ENCODE data around the gene FAM171A1. TPM values are rescaled to one million over a fixed set of nuclear protein-coding genes. Genes with fewer than 3 reads are reported as not detected.

Gene FAM171A1
- total and polyA plus RNA-seq, 2 donors (not counting 1 experiment from before 2014, with no cell fraction given) = 8.8 to 10.3 TPM

GRCh38 chr10:15373199-15373598, 2.1 kb upstream of the FAM171A1 start:
- no peaks in the 10 kb centered on the region for H3K4me1 ChIP-seq (ENCODE audit: control insufficient read depth, extremely low read depth, insufficient read depth, low read length)
- no peaks in the 10 kb centered on the region for H3K9me3 ChIP-seq (ENCODE audit: control insufficient read depth, insufficient read depth, low read depth, low read length)
- no peak for TF ChIP-seq CTCF (conservative IDR thresholded peaks at IDR 0.05 in 1 of 2, IDR thresholded peaks at IDR 0.05 in 1 of 2; ENCODE audit: low read depth in 1 of 2, low read length in 2 of 2)
- TF ChIP-seq EZH2 (IDR thresholded peaks at IDR 0.05; ENCODE audit: low read length, missing control alignments) = no peak
- H3K27me3 ChIP-seq (ENCODE audit: control insufficient read depth, insufficient read depth, low read length) = no peaks in the 10 kb centered on the region
- DNase-seq (ENCODE audit: low read depth in 2 of 2) = no peak
- H2AFZ ChIP-seq (ENCODE audit: low read length) = no peak overlapping the region
- no peaks in the 10 kb centered on the region for H4K20me1 ChIP-seq (ENCODE audit: control insufficient read depth, extremely low read depth, insufficient read depth, low read length)
- no peak overlapping the region for H3K4me2 ChIP-seq (ENCODE audit: extremely low read depth, insufficient read depth, low read length)
- H3K36me3 ChIP-seq (ENCODE audit: control insufficient read depth, insufficient read depth, low read length) = no peaks in the 10 kb centered on the region
- H3K27ac ChIP-seq (ENCODE audit: insufficient read depth, low read length) = no peak overlapping the region
- H3K79me2 ChIP-seq (ENCODE audit: control insufficient read depth, insufficient read depth, low read length) = peaks cover 8% of the 10 kb centered on the region
- H3K4me3 ChIP-seq (replicated peaks in 1 of 4; ENCODE audit: control extremely low read depth in 1 of 4, insufficient read depth in 1 of 4, low read depth in 3 of 4, low read length in 4 of 4) = no peak overlapping the region
- H3K9ac ChIP-seq (ENCODE audit: insufficient read depth, low read length) = no peak overlapping the region

- Histone ChIP-seq H3K4me2 (ENCODE audit: extremely low read depth, insufficient read depth, low read length) (peak overlapping the region; percentile 26), H3K27ac (ENCODE audit: insufficient read depth, low read length) (peak overlapping the region; percentile 27), H3K9ac (ENCODE audit: insufficient read depth, low read length) (peak overlapping the region; percentile 71), H3K27me3 (ENCODE audit: control insufficient read depth, insufficient read depth, low read length) (no peaks in the 10 kb centered on the region), H3K36me3 (ENCODE audit: control insufficient read depth, insufficient read depth, low read length) (no peaks in the 10 kb centered on the region), H4K20me1 (ENCODE audit: control insufficient read depth, extremely low read depth, insufficient read depth, low read length) (no peaks in the 10 kb centered on the region), H3K9me3 (ENCODE audit: control insufficient read depth, insufficient read depth, low read depth, low read length) (no peaks in the 10 kb centered on the region), H3K4me3 (replicated peaks in 1 of 4; ENCODE audit: control extremely low read depth in 1 of 4, insufficient read depth in 1 of 4, low read depth in 3 of 4, low read length in 4 of 4) (peak overlapping the region; percentile 9 to 73 (median 54)), H3K79me2 (ENCODE audit: control insufficient read depth, insufficient read depth, low read length) (peaks cover 8% of the 10 kb centered on the region), H3K4me1 (ENCODE audit: control insufficient read depth, extremely low read depth, insufficient read depth, low read length) (no peaks in the 10 kb centered on the region), H2AFZ (ENCODE audit: low read length) (peak overlapping the region; percentile 35)
- no peak for TF ChIP-seq CTCF (conservative IDR thresholded peaks at IDR 0.05 in 1 of 2, IDR thresholded peaks at IDR 0.05 in 1 of 2; ENCODE audit: low read depth in 1 of 2, low read length in 2 of 2)
- TF ChIP-seq EZH2 (IDR thresholded peaks at IDR 0.05; ENCODE audit: low read length, missing control alignments) = no peak
- peak; percentile 17 to 42 for DNase-seq (ENCODE audit: low read depth in 2 of 2)
These were observed 755 bp downstream of the FAM171A1 start for GRCh38 chr10:15370212-15370855.

GRCh38 chr10:15369256-15370211, 1.6 kb downstream of the FAM171A1 start:
- H3K79me2 ChIP-seq (ENCODE audit: control insufficient read depth, insufficient read depth, low read length) = peaks cover 8% of the 10 kb centered on the region
- H3K4me2 ChIP-seq (ENCODE audit: extremely low read depth, insufficient read depth, low read length) = peak overlapping the region; percentile 26
- H3K27ac ChIP-seq (ENCODE audit: insufficient read depth, low read length) = no peak overlapping the region
- H3K27me3 ChIP-seq (ENCODE audit: control insufficient read depth, insufficient read depth, low read length) = no peaks in the 10 kb centered on the region
- no peaks in the 10 kb centered on the region for H3K4me1 ChIP-seq (ENCODE audit: control insufficient read depth, extremely low read depth, insufficient read depth, low read length)
- H4K20me1 ChIP-seq (ENCODE audit: control insufficient read depth, extremely low read depth, insufficient read depth, low read length) = no peaks in the 10 kb centered on the region
- H3K9ac ChIP-seq (ENCODE audit: insufficient read depth, low read length) = peak overlapping the region; percentile 71
- no peak for TF ChIP-seq EZH2 (IDR thresholded peaks at IDR 0.05; ENCODE audit: low read length, missing control alignments)
- no peak for TF ChIP-seq CTCF (conservative IDR thresholded peaks at IDR 0.05 in 1 of 2, IDR thresholded peaks at IDR 0.05 in 1 of 2; ENCODE audit: low read depth in 1 of 2, low read length in 2 of 2)
- DNase-seq (ENCODE audit: low read depth in 2 of 2) = peak; percentile 21 to 34
- no peaks in the 10 kb centered on the region for H3K36me3 ChIP-seq (ENCODE audit: control insufficient read depth, insufficient read depth, low read length)
- H2AFZ ChIP-seq (ENCODE audit: low read length) = peak overlapping the region; percentile 48
- no peaks in the 10 kb centered on the region for H3K9me3 ChIP-seq (ENCODE audit: control insufficient read depth, insufficient read depth, low read depth, low read length)
- peak overlapping the region; percentile 9 to 73 (median 54) for H3K4me3 ChIP-seq (replicated peaks in 1 of 4; ENCODE audit: control extremely low read depth in 1 of 4, insufficient read depth in 1 of 4, low read depth in 3 of 4, low read length in 4 of 4)

All from fibroblast of lung (primary cell).